CD4-positive, alpha-beta T cell (primary cell): ENCODE results near the gene COG5. TPM values are rescaled to one million over a fixed set of nuclear protein-coding genes. Genes with fewer than 3 reads are reported as not detected.

ENCODE experiments used
- ATAC-seq: fragments of 200-7000 bp; cut with Tn5 transposase; one replicate; pipeline ENCODE4 v1.10.0; 2022; ENCODE audit warnings: mild to moderate bottlenecking; ENCODE audit not compliant: poor library complexity
- CTCF ChIA-PET: fragments of 350-600 bp; sonication (Branson Sonifier 250); formaldehyde crosslinking; loops from one replicate; lab custom pipeline; 2021; ENCODE audit warnings: antibody characterized with exemption, inconsistent platforms; lab: Charles Lee
- POLR2A ChIA-PET: fragments of 350-600 bp; sonication (Branson Sonifier 250); formaldehyde crosslinking; loops from one replicate; lab custom pipeline; 2021; ENCODE audit warnings: antibody characterized with exemption, inconsistent platforms; lab: Charles Lee
- DNase-seq, 14 experiments: peaks; one replicate each; pipeline ENCODE4 v3.0.0-alpha.2; 2013 to 2020; ENCODE audit warnings: mixed read lengths in 2 of 14
- H3K27ac ChIP-seq, 2 donors: one replicate each; pipeline versions ENCODE4 v1.5.1 to v1.7.0; 2013; ENCODE audit warnings: low read length in 2 of 2, low read depth in 1 of 2, mild to moderate bottlenecking in 1 of 2
- H3K27me3 ChIP-seq, 2 experiments: 1 replicate in 1 of 2; 2 replicates in 1 of 2; pipeline versions ENCODE4 v1.6.1 to v1.7.0; 2013; ENCODE audit warnings: low read length in 2 of 2, control low read depth in 1 of 2, mild to moderate bottlenecking in 1 of 2, moderate library complexity in 1 of 2; ENCODE audit not compliant: insufficient read depth in 2 of 2, control insufficient read depth in 1 of 2
- H3K36me3 ChIP-seq: one replicate; pipeline ENCODE4 v1.6.1; 2013; ENCODE audit warnings: low read length, control low read depth; ENCODE audit not compliant: insufficient read depth
- H3K4me1 ChIP-seq: one replicate; pipeline ENCODE4 v1.6.1; 2013; ENCODE audit warnings: low read length, control low read depth; ENCODE audit not compliant: insufficient read depth
- H3K4me3 ChIP-seq: one replicate; pipeline ENCODE4 v1.5.1; 2013; ENCODE audit warnings: mild to moderate bottlenecking, low read length, moderate library complexity
- H3K9me3 ChIP-seq, 2 experiments: 1 replicate in 1 of 2; 2 replicates in 1 of 2; pipeline versions ENCODE4 v1.6.1 to v1.7.0; 2013; ENCODE audit warnings: low read length in 2 of 2, mild to moderate bottlenecking in 2 of 2, control low read depth in 1 of 2, moderate library complexity in 1 of 2; ENCODE audit not compliant: control insufficient read depth in 1 of 2, insufficient read depth in 1 of 2
- H3K27ac Mint-ChIP-seq: one replicate; pipeline ENCODE4 v1.8.0; 2020; ENCODE audit warnings: mixed read lengths
- H3K27me3 Mint-ChIP-seq: one replicate; pipeline ENCODE4 v1.8.0; 2021; ENCODE audit warnings: mixed read lengths
- H3K36me3 Mint-ChIP-seq: one replicate; pipeline ENCODE4 v1.8.0; 2021; ENCODE audit warnings: low read depth, mixed read lengths
- H3K4me1 Mint-ChIP-seq: one replicate; pipeline ENCODE4 v1.8.0; 2021; ENCODE audit warnings: low read depth, mixed read lengths
- H3K4me3 Mint-ChIP-seq: one replicate; pipeline ENCODE4 v1.8.0; 2020; ENCODE audit warnings: mild to moderate bottlenecking, mixed read lengths
- H3K9me3 Mint-ChIP-seq: one replicate; pipeline ENCODE4 v1.8.0; 2020; ENCODE audit warnings: mixed read lengths
- intact Hi-C, 2 experiments: fragments of 100-400 bp; cut with DNase I in 1 of 2; cut with micrococcal nuclease in 1 of 2; formaldehyde crosslinking; loops; one replicate each; pipeline versions ENCODE4 v1.15.1 to v1.9.0; 2023 to 2025; cut with DNase I, micrococcal nuclease
- total RNA-seq, 174 experiments: library from RNA in 2 of 174; stranded (reverse) in 2 of 174; gene quantifications; one replicate each; pipeline ENCODE4 v1.2.3 and lab custom pipeline; 2021 to 2026
- TF ChIP-seq, protein P1 (sequence below): fragments of 200-600 bp; IDR thresholded peaks from one replicate; pipeline ENCODE4 v1.8.0; 2022; ENCODE audit warnings: antibody characterized with exemption, mild to moderate bottlenecking

COG5 gene
- total RNA-seq, 2 experiments from 2014 or later: 43.4 to 44.5 TPM

DNA sequence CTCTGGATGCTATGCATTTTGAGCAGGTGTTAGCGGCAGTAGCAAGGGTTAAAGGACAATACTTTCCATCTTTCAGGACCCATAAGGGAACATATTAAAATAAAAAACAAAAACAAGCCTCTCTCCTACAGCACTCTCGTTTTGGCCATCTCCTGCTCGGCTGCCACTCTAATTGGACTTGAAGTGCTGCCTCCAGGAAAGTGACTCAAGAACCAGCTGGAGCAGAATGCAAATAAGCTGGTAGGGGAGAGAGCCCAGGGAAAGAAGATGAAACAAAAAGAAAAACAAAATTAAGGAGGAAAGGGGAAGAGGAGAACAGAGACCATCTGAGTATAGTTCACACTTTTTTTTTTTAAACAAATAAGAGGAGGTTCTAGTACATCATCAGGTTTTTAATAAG is 329.3 kb downstream of the COG5 start:
- H3K27me3 ChIP-seq: no peaks in the 10 kb centered on the region
- H3K4me1 Mint-ChIP-seq: no peaks in the 10 kb centered on the region
- no peak overlapping the region for H3K4me3 ChIP-seq
- no peaks in the 10 kb centered on the region for H3K27me3 Mint-ChIP-seq
- peaks cover 23% of the 10 kb centered on the region for H3K36me3 ChIP-seq
- H3K36me3 Mint-ChIP-seq: peaks cover 64% of the 10 kb centered on the region
- CTCF ChIA-PET: no interaction called here
- POLR2A ChIA-PET: no interaction called here
- intact Hi-C loops: no loop called here
- no peaks in the 10 kb centered on the region for H3K9me3 Mint-ChIP-seq
- ATAC-seq: no peak
- TF ChIP-seq, protein P1, sequence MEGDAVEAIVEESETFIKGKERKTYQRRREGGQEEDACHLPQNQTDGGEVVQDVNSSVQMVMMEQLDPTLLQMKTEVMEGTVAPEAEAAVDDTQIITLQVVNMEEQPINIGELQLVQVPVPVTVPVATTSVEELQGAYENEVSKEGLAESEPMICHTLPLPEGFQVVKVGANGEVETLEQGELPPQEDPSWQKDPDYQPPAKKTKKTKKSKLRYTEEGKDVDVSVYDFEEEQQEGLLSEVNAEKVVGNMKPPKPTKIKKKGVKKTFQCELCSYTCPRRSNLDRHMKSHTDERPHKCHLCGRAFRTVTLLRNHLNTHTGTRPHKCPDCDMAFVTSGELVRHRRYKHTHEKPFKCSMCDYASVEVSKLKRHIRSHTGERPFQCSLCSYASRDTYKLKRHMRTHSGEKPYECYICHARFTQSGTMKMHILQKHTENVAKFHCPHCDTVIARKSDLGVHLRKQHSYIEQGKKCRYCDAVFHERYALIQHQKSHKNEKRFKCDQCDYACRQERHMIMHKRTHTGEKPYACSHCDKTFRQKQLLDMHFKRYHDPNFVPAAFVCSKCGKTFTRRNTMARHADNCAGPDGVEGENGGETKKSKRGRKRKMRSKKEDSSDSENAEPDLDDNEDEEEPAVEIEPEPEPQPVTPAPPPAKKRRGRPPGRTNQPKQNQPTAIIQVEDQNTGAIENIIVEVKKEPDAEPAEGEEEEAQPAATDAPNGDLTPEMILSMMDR: no peak
- H3K4me3 Mint-ChIP-seq: no peak overlapping the region
- H3K27ac ChIP-seq: no peak overlapping the region
- no peak for DNase-seq
- H3K9me3 ChIP-seq: no peaks in the 10 kb centered on the region
- no peaks in the 10 kb centered on the region for H3K4me1 ChIP-seq
- no peak overlapping the region for H3K27ac Mint-ChIP-seq

DNA sequence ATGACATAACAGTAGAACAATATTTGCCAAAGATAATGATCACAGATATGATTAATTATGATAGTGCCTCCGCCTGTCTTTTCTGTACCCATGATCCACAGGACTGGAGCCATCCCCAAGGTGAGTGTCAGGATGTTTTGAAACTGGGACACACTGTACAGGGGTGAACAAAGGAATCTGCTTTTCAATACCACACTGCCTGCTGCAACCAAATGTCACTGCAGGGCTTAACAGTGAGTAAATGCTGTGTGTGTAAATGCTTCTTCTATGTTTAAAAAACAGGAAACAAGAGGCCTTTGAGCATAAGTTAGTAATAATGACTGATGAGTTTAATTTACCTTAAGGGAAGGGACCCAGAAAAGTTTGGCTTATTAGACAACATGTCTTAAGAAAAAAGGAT is 329.7 kb downstream of the COG5 start:
- Histone ChIP-seq H3K27me3 (no peaks in the 10 kb centered on the region), H3K36me3 (peaks cover 25% of the 10 kb centered on the region), H3K9me3 (no peaks in the 10 kb centered on the region), H3K27ac (no peak overlapping the region), H3K4me3 (no peak overlapping the region), H3K4me1 (no peaks in the 10 kb centered on the region)
- H3K27ac Mint-ChIP-seq: no peak overlapping the region
- intact Hi-C loops: no loop called here
- peaks cover 65% of the 10 kb centered on the region for H3K36me3 Mint-ChIP-seq
- no peak overlapping the region for H3K4me3 Mint-ChIP-seq
- ATAC-seq: no peak
- POLR2A ChIA-PET: no interaction called here
- TF ChIP-seq, protein P1: no peak
- H3K9me3 Mint-ChIP-seq: no peaks in the 10 kb centered on the region
- no peaks in the 10 kb centered on the region for H3K27me3 Mint-ChIP-seq
- no peaks in the 10 kb centered on the region for H3K4me1 Mint-ChIP-seq
- CTCF ChIA-PET: no interaction called here
- no peak for DNase-seq

GRCh38 chr7:107233174-107233573 is 330.5 kb downstream of the COG5 start:
- intact Hi-C loops: no loop called here
- TF ChIP-seq, protein P1: no peak
- Mint-ChIP-seq H3K27ac (no peak overlapping the region), H3K9me3 (no peaks in the 10 kb centered on the region), H3K36me3 (peaks cover 65% of the 10 kb centered on the region), H3K4me3 (no peak overlapping the region), H3K4me1 (no peaks in the 10 kb centered on the region), H3K27me3 (no peaks in the 10 kb centered on the region)
- H3K4me1 ChIP-seq: no peaks in the 10 kb centered on the region
- no peaks in the 10 kb centered on the region for H3K9me3 ChIP-seq
- no peak overlapping the region for H3K4me3 ChIP-seq
- ChIA-PET POLR2A (no interaction called here), CTCF (no interaction called here)
- no peaks in the 10 kb centered on the region for H3K27me3 ChIP-seq
- ATAC-seq (no peak), DNase-seq (no peak)
- H3K27ac ChIP-seq: no peak overlapping the region
- H3K36me3 ChIP-seq: peaks cover 27% of the 10 kb centered on the region
